ENCODE results near the gene ESYT1. TPM values are rescaled to one million over a fixed set of nuclear protein-coding genes. Genes with fewer than 3 reads are reported as not detected.
A peak's percentile ranks its signal among the peaks of the same experiment; 100 is the strongest.

ESYT1 gene
- total RNA-seq, 2 donors from 2014 or later = 66.8 to 167 TPM

- Histone ChIP-seq H3K36me3 (peaks cover 3 to 18% of the 10 kb centered on the region in 2 donors), H3K4me1 (replicated peaks) (peaks cover 10% of the 10 kb centered on the region), H3K27ac (peak overlapping the region in 1 of 2 donors; percentile 88), H3K4me3 (peak overlapping the region; percentile 80), H3K27me3 (replicated peaks; ENCODE audit: insufficient read depth) (no peaks in the 10 kb centered on the region), H3K9me3 (no peaks in the 10 kb centered on the region)
- intact Hi-C loops (cut with DNase I) = loop anchor here (10.0 kb wide), 2 partner anchors 111 to 371 kb away; partner anchors contain the start of gene SUOX
- WGBS = 24% methylated on average over 2 of the region's 2 CpGs
- DNase-seq (ENCODE audit: low spot score) = no peak
- no peak for TF ChIP-seq CTCF (IDR thresholded peaks at IDR 0.05)
- no peak for TF ChIP-seq POLR2A (IDR thresholded peaks at IDR 0.05)
- TF ChIP-seq POLR2AphosphoS5 (IDR thresholded peaks at IDR 0.05) = no peak
Observed at GRCh38 chr12:56105609-56105902, 22.5 kb upstream of the ESYT1 start.

GRCh38 chr12:56107242-56107641 lies 20.8 kb upstream of the ESYT1 start:
- DNase-seq (ENCODE audit: low spot score) = no peak
- H3K4me1 ChIP-seq (replicated peaks) = peaks cover 10% of the 10 kb centered on the region
- no peak overlapping the region for H3K27ac ChIP-seq
- H3K27me3 ChIP-seq (replicated peaks; ENCODE audit: insufficient read depth) = no peaks in the 10 kb centered on the region
- H3K36me3 ChIP-seq = peaks cover 16 to 27% of the 10 kb centered on the region in 2 donors
- no peak overlapping the region for H3K4me3 ChIP-seq
- H3K9me3 ChIP-seq = no peaks in the 10 kb centered on the region
- intact Hi-C loops (cut with DNase I) = loop anchor here (10.0 kb wide), 2 partner anchors 112 to 372 kb away; partner anchors contain the start of gene SUOX
- WGBS = 95% methylated on average over 3 of the region's 3 CpGs
- TF ChIP-seq POLR2AphosphoS5 (IDR thresholded peaks at IDR 0.05) = no peak
- TF ChIP-seq CTCF (IDR thresholded peaks at IDR 0.05) = no peak
- no peak for TF ChIP-seq POLR2A (IDR thresholded peaks at IDR 0.05)

GRCh38 chr12:56110571-56110970 lies 17.5 kb upstream of the ESYT1 start:
- Histone ChIP-seq H3K27me3 (replicated peaks; ENCODE audit: insufficient read depth) (no peaks in the 10 kb centered on the region), H3K36me3 (peaks cover 19 to 27% of the 10 kb centered on the region in 2 donors), H3K9me3 (no peaks in the 10 kb centered on the region), H3K4me1 (replicated peaks) (peaks cover 4% of the 10 kb centered on the region), H3K4me3 (no peak overlapping the region), H3K27ac (no peak overlapping the region)
- 79% methylated on average over 5 of the region's 5 CpGs for WGBS
- no peak for DNase-seq (ENCODE audit: low spot score)
- intact Hi-C loops (cut with DNase I) = no loop called here
- no peak for TF ChIP-seq POLR2A (IDR thresholded peaks at IDR 0.05)
- TF ChIP-seq CTCF (IDR thresholded peaks at IDR 0.05) = no peak
- no peak for TF ChIP-seq POLR2AphosphoS5 (IDR thresholded peaks at IDR 0.05)

- peaks cover 3% of the 10 kb centered on the region for H3K4me1 ChIP-seq (replicated peaks)
- peaks cover 16 to 17% of the 10 kb centered on the region in 2 donors for H3K36me3 ChIP-seq
- H3K4me3 ChIP-seq = no peak overlapping the region
- no peak for DNase-seq (ENCODE audit: low spot score)
- WGBS = 89% methylated on average over 1 of the region's 1 CpG
- H3K27ac ChIP-seq = no peak overlapping the region
- H3K9me3 ChIP-seq = no peaks in the 10 kb centered on the region
- H3K27me3 ChIP-seq (replicated peaks; ENCODE audit: insufficient read depth) = no peaks in the 10 kb centered on the region
- TF ChIP-seq CTCF (IDR thresholded peaks at IDR 0.05) (no peak), POLR2AphosphoS5 (IDR thresholded peaks at IDR 0.05) (no peak), POLR2A (IDR thresholded peaks at IDR 0.05) (no peak)
- intact Hi-C loops (cut with DNase I) = no loop called here
Observed at GRCh38 chr12:56114084-56114483, 14.0 kb upstream of the ESYT1 start.

- H3K36me3 ChIP-seq = peaks cover 9 to 16% of the 10 kb centered on the region in 2 donors
- H3K4me3 ChIP-seq = peak overlapping the region; percentile 61
- TF ChIP-seq CTCF (IDR thresholded peaks at IDR 0.05) (no peak), POLR2A (IDR thresholded peaks at IDR 0.05) (no peak), POLR2AphosphoS5 (IDR thresholded peaks at IDR 0.05) (no peak)
- H3K27me3 ChIP-seq (replicated peaks; ENCODE audit: insufficient read depth) = no peaks in the 10 kb centered on the region
- intact Hi-C loops (cut with DNase I) = loop anchor here (5.0 kb wide), 1 partner anchor 42 kb away; the partner anchor contains the start of gene MYL6
- H3K9me3 ChIP-seq = no peaks in the 10 kb centered on the region
- H3K4me1 ChIP-seq (replicated peaks) = peaks cover 8% of the 10 kb centered on the region
- WGBS = 36% methylated on average over 10 of the region's 10 CpGs
- no peak for DNase-seq (ENCODE audit: low spot score)
- H3K27ac ChIP-seq = peak overlapping the region; percentile 93 to 97
Observed at GRCh38 chr12:56115329-56115728, 12.7 kb upstream of the ESYT1 start.
